ENCODE data around the gene RNU2-63P. TPM values are rescaled to one million over a fixed set of nuclear protein-coding genes. Genes with fewer than 3 reads are reported as not detected.

RNU2-63P gene
- total RNA-seq, 1 experiment from 2014 or later: 5.0 TPM

DNA sequence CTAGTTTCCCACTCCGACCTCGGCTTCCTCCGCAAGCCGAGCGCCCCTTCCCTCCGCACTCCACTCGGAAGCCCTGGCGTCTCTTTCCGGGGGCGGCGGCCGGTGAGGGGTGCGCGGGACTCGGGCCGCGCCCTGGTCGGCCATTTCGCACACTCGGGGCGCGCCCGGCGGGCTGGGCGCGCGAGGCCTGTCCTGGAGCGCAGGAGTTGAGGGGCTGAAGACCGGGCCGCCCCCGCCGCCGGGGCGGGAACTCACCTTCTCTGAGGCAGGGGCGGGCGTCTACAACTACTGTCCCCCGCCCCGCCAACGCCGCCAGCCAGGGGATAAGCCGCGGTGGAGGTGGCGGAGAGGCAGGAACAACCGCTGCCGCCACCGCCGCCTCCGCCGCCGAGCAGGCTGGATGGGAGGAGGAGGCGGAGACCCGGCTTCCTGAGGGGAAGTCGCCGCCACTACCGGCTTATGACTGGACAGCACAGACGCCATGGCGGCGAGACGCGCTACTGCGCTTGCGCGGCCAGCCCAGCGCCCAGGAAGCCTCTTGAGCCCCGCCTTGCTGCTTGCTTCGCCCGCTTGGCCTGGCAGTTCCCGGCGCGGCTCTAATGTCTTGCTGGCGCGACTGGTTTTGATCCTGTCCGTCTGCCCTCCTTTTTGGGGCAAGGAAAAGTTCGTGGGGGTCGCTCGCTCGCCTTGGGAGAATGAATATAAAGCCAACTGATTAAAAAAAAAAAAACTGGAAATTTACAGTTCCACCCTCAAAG is 39.2 kb upstream of the RNU2-63P start, which contains the start of gene KRCC1:
Gene KRCC1 (minus strand): TSS at position 413 of the 758 bp plus-strand sequence. CDS start 27,220 bp downstream, outside the sequence.
- Mint-ChIP-seq H3K4me3 (ENCODE audit: unreplicated experiment) (peak within 1 kb of the TSS; percentile 88), H3K36me3 (ENCODE audit: insufficient read depth, unreplicated experiment) (peaks cover 17% of the 10 kb centered on the region), H3K27me3 (ENCODE audit: insufficient read depth, unreplicated experiment) (no peaks in the 10 kb centered on the region), H3K9me3 (ENCODE audit: unreplicated experiment) (no peaks in the 10 kb centered on the region), H3K4me1 (ENCODE audit: insufficient read depth, unreplicated experiment) (peaks cover 25% of the 10 kb centered on the region), H3K27ac (ENCODE audit: low read depth, unreplicated experiment) (peak within 1 kb of the TSS; percentile 97)
- ChIA-PET CTCF (interaction anchor here (0.6 to 1.9 kb wide), 3 partner anchors 10 to 496 kb away, joined by 3 to 7 read pairs (median 3); no protein-coding TSS in a partner anchor), POLR2A (interaction anchor here (0.7 to 1.9 kb wide), 6 partner anchors 10 to 885 kb away, joined by 4 to 8 read pairs (median 6); no protein-coding TSS in a partner anchor)
- TF ChIP-seq, protein P1, sequence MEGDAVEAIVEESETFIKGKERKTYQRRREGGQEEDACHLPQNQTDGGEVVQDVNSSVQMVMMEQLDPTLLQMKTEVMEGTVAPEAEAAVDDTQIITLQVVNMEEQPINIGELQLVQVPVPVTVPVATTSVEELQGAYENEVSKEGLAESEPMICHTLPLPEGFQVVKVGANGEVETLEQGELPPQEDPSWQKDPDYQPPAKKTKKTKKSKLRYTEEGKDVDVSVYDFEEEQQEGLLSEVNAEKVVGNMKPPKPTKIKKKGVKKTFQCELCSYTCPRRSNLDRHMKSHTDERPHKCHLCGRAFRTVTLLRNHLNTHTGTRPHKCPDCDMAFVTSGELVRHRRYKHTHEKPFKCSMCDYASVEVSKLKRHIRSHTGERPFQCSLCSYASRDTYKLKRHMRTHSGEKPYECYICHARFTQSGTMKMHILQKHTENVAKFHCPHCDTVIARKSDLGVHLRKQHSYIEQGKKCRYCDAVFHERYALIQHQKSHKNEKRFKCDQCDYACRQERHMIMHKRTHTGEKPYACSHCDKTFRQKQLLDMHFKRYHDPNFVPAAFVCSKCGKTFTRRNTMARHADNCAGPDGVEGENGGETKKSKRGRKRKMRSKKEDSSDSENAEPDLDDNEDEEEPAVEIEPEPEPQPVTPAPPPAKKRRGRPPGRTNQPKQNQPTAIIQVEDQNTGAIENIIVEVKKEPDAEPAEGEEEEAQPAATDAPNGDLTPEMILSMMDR (IDR thresholded peaks at IDR 0.05; ENCODE audit: unreplicated experiment): no peak
- TSS peak; percentile 94 for BruUV-seq (replicated peaks)
- DNase-seq (ENCODE audit: unreplicated experiment): peak; percentile 95
- intact Hi-C loops (cut with micrococcal nuclease): no loop called here

DNA sequence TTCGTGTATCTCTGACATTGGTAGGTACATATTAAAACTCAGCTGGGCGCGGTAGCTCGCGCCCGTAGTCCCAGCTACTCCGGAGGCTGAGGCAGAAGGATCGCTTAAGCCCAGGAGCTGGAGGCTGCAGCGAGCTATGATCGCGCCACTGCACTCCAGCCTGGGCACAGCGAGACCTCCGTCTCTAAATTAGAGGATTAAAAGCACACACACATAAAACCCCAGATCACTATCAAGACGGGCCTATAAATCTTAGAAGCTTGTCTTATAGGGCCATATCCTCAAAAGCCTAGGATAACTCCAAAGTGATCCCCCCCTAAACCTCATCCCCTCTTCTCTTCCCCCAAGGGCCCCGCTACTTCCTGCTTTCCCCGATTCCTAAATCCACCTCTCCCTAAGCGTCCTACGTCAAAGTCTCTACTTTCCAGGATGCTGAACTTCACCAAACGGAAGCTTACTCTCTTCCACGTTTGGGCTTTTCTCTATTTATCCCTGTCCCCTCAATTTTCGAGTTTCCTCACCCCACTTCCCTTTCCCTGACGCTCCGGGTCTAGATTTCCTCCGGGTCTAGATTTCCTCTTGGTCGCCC is 38.5 kb upstream of the RNU2-63P start:
- BruUV-seq (replicated peaks): TSS peak; percentile 38
- DNase-seq (ENCODE audit: unreplicated experiment): peak; percentile 17
- POLR2A ChIA-PET: interaction anchor here (0.6 to 1.9 kb wide), 9 partner anchors 9 to 1286 kb away, joined by 3 to 8 read pairs (median 4); no protein-coding TSS in a partner anchor
- peak overlapping the region; percentile 88 for H3K4me3 Mint-ChIP-seq (ENCODE audit: unreplicated experiment)
- no peaks in the 10 kb centered on the region for H3K27me3 Mint-ChIP-seq (ENCODE audit: insufficient read depth, unreplicated experiment)
- intact Hi-C loops (cut with micrococcal nuclease): no loop called here
- TF ChIP-seq, protein P1 (IDR thresholded peaks at IDR 0.05; ENCODE audit: unreplicated experiment): no peak
- peaks cover 17% of the 10 kb centered on the region for H3K36me3 Mint-ChIP-seq (ENCODE audit: insufficient read depth, unreplicated experiment)
- peaks cover 25% of the 10 kb centered on the region for H3K4me1 Mint-ChIP-seq (ENCODE audit: insufficient read depth, unreplicated experiment)
- no peaks in the 10 kb centered on the region for H3K9me3 Mint-ChIP-seq (ENCODE audit: unreplicated experiment)
- CTCF ChIA-PET: interaction anchor here (0.5 to 1.9 kb wide), 8 partner anchors 9 to 497 kb away, joined by 3 to 7 read pairs (median 4); no protein-coding TSS in a partner anchor
- peak overlapping the region; percentile 97 for H3K27ac Mint-ChIP-seq (ENCODE audit: low read depth, unreplicated experiment)

DNA sequence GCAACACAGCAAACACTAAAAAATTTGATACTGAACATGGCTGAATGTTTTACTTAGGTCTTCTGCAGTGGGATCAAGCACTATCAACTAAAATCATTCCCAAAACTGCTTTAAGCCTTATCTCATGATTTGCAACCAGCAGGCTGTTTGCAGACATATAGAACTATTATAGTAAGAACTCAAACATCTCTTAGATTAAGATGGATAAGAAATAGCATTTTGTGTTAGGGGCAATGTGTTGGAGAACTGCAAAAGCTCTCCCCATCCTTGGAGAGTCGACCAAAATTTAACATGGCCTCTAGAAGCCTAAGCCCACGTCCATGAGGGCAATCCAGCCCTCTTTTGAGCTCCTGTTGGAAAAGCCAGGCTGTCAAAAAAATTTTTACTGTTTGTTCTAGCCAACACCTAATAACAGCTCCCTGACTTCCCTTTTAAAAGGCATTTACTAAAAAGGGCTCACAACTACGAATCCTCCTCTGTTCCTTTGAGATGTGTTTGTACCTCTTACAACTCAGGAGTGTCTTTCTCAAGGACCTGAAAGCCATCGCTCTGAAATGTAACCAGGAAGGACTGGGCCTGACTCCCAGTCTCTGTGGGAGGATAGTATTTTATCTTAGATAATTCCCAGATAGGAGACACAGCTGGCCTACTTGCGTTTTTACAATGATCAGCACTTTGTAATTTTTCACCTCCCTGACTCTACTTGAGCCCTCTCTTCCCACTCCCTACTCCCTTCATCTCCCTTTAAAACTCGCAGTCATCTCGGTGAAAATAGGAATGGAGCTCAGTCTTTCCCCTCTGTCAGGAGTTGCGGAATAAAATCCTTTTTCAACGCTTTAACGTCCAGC is 37.8 kb upstream of the RNU2-63P start:
- H3K4me1 Mint-ChIP-seq (ENCODE audit: insufficient read depth, unreplicated experiment): peaks cover 25% of the 10 kb centered on the region
- BruUV-seq (replicated peaks): no TSS peak
- intact Hi-C loops (cut with micrococcal nuclease): no loop called here
- CTCF ChIA-PET: interaction anchor here (0.5 to 1.9 kb wide), 7 partner anchors 9 to 137 kb away, joined by 3 to 7 read pairs (median 4); no protein-coding TSS in a partner anchor
- TF ChIP-seq, protein P1 (IDR thresholded peaks at IDR 0.05; ENCODE audit: unreplicated experiment): no peak
- peak overlapping the region; percentile 88 for H3K4me3 Mint-ChIP-seq (ENCODE audit: unreplicated experiment)
- DNase-seq (ENCODE audit: unreplicated experiment): no peak
- H3K27ac Mint-ChIP-seq (ENCODE audit: low read depth, unreplicated experiment): peak overlapping the region; percentile 97
- H3K27me3 Mint-ChIP-seq (ENCODE audit: insufficient read depth, unreplicated experiment): no peaks in the 10 kb centered on the region
- no peaks in the 10 kb centered on the region for H3K9me3 Mint-ChIP-seq (ENCODE audit: unreplicated experiment)
- POLR2A ChIA-PET: interaction anchor here (0.6 to 1.9 kb wide), 8 partner anchors 9 to 1285 kb away, joined by 3 to 8 read pairs (median 4); no protein-coding TSS in a partner anchor
- peaks cover 17% of the 10 kb centered on the region for H3K36me3 Mint-ChIP-seq (ENCODE audit: insufficient read depth, unreplicated experiment)

Data from MCF 10A (cell line).